Endothelial cell of umbilical vein (primary cell): ENCODE data around the gene CARD8. TPM values are rescaled to one million over a fixed set of nuclear protein-coding genes. Genes with fewer than 3 reads are reported as not detected.

ENCODE experiments used
- BruUV-seq: library from RNA; stranded (reverse); fragments of 400-500 nt; replicated peaks from 2 replicates; lab custom pipeline; 2021; lab: Mats Ljungman, UMichigan
- CTCF ChIA-PET: fragments of 300-600, 350-600 bp; sonication (Branson Sonifier 250); formaldehyde crosslinking; loops from one replicate; lab custom pipeline; 2021; ENCODE audit warnings: antibody characterized with exemption, inconsistent platforms; lab: Charles Lee
- POLR2A ChIA-PET: fragments of 300-600, 350-600 bp; sonication (Branson Sonifier 250); formaldehyde crosslinking; loops from one replicate; lab custom pipeline; 2021; ENCODE audit warnings: antibody characterized with exemption, inconsistent platforms; lab: Charles Lee
- DNase-seq: peaks from one replicate; pipeline ENCODE4 v3.0.0-alpha.2; 2011; ENCODE audit warnings: low read depth, low spot score
- FAIRE-seq: peaks from 2 replicates; lab custom pipeline; 2011; peaks lifted over from hg19 to GRCh38; lab: Jason Lieb, UNC
- H2AFZ ChIP-seq: 2 replicates; pipeline ENCODE4 v1.6.0; 2012; ENCODE audit warnings: low read depth, low read length, control low read depth, inconsistent platforms
- H3K27ac ChIP-seq: 2 replicates; pipeline ENCODE4 v1.5.1; 2011; ENCODE audit warnings: low read depth, mild to moderate bottlenecking, control low read depth, low read length, moderate library complexity; ENCODE audit not compliant: insufficient read depth
- H3K27me3 ChIP-seq, 2 experiments: 2 replicates each; pipeline versions ENCODE4 v1.6.0 to v1.6.1; 2011; ENCODE audit warnings: low read length in 2 of 2, mixed read lengths in 1 of 2; ENCODE audit not compliant: control insufficient read depth in 2 of 2, insufficient read depth in 2 of 2
- H3K36me3 ChIP-seq, 2 experiments: 2 replicates in 1 of 2; 3 replicates in 1 of 2; pipeline ENCODE4 v1.5.1; 2011; ENCODE audit warnings: low read length in 2 of 2, mild to moderate bottlenecking in 1 of 2, moderate library complexity in 1 of 2; ENCODE audit not compliant: control insufficient read depth in 2 of 2, insufficient read depth in 2 of 2; ENCODE audit errors: extremely low read depth in 1 of 2
- H3K4me1 ChIP-seq: 3 replicates; pipeline ENCODE4 v1.5.1; 2011; ENCODE audit warnings: mild to moderate bottlenecking, low read length; ENCODE audit not compliant: control insufficient read depth, insufficient read depth; ENCODE audit errors: extremely low read depth
- H3K4me2 ChIP-seq: 2 replicates; pipeline ENCODE4 v1.6.1; 2011; ENCODE audit warnings: low read length, control low read depth, mixed read lengths; ENCODE audit not compliant: insufficient read depth
- H3K4me3 ChIP-seq, 3 experiments: fragments of 200-600 bp in 1 of 3; sonication (generic), shearing (Covaris generic) in 1 of 3; replicated peaks in 1 of 3; 2 replicates each; pipeline ENCODE4 v1.5.1; 2011 to 2016; ENCODE audit warnings: control low read depth in 3 of 3, low read length in 3 of 3, mild to moderate bottlenecking in 2 of 3, inconsistent platforms in 1 of 3, low read depth in 1 of 3, moderate library complexity in 1 of 3; ENCODE audit not compliant: insufficient read depth in 1 of 3
- H3K79me2 ChIP-seq: 2 replicates; pipeline ENCODE4 v1.6.0; 2012; ENCODE audit warnings: low read length, inconsistent platforms; ENCODE audit not compliant: control insufficient read depth, insufficient read depth
- H3K9ac ChIP-seq: replicated peaks from 2 replicates; pipeline ENCODE3; 2011; ENCODE audit warnings: low read length, control low read depth; ENCODE audit not compliant: insufficient read depth; ENCODE audit errors: extremely low read depth
- H3K9me1 ChIP-seq: replicated peaks from 3 replicates; pipeline ENCODE4 v1.6.0; 2011; ENCODE audit warnings: mild to moderate bottlenecking, low read length; ENCODE audit not compliant: control insufficient read depth, insufficient read depth; ENCODE audit errors: extremely low read depth
- H3K9me3 ChIP-seq: replicated peaks from 2 replicates; pipeline ENCODE4 v1.5.1; 2012; ENCODE audit warnings: low read length, inconsistent platforms; ENCODE audit not compliant: control insufficient read depth, insufficient read depth
- H4K20me1 ChIP-seq: replicated peaks from 2 replicates; pipeline ENCODE3; 2011; ENCODE audit warnings: mild to moderate bottlenecking, low read length; ENCODE audit not compliant: control insufficient read depth, insufficient read depth; ENCODE audit errors: extremely low read depth
- CTCF ChIP-seq, 2 donors: IDR thresholded peaks; 1 replicate in 1 of 2; 2 replicates in 1 of 2; pipeline ENCODE4 v1.5.1; 2011; ENCODE audit warnings: low read length in 2 of 2, mild to moderate bottlenecking in 2 of 2, moderate library complexity in 2 of 2, control low read depth in 1 of 2, inconsistent platforms in 1 of 2, low read depth in 1 of 2; ENCODE audit not compliant: insufficient read depth in 1 of 2; ENCODE audit errors: extremely low read depth in 1 of 2
- EZH2 ChIP-seq: IDR thresholded peaks from 2 replicates; pipeline ENCODE4 v1.6.1; 2012; ENCODE audit warnings: borderline replicate concordance, low read depth, mild to moderate bottlenecking, moderate library complexity, low read length, inconsistent platforms; ENCODE audit not compliant: severe bottlenecking
- FOS ChIP-seq: IDR thresholded peaks from 2 replicates; pipeline ENCODE4 v1.6.1; 2011; ENCODE audit warnings: mild to moderate bottlenecking, low read length, moderate library complexity, borderline replicate concordance; ENCODE audit not compliant: insufficient read depth
- GATA2 ChIP-seq: IDR thresholded peaks from 2 replicates; pipeline ENCODE4 v1.7.0; 2011; ENCODE audit warnings: low read depth, mild to moderate bottlenecking, moderate library complexity, mixed read lengths, low read length; ENCODE audit not compliant: insufficient read length, insufficient read depth
- JUN ChIP-seq: IDR thresholded peaks from 2 replicates; pipeline ENCODE4 v1.6.1; 2011; ENCODE audit warnings: borderline replicate concordance, low read depth; ENCODE audit not compliant: insufficient read length, insufficient read depth
- MAX ChIP-seq: IDR thresholded peaks from 2 replicates; pipeline ENCODE4 v1.6.1; 2011; ENCODE audit not compliant: insufficient read depth, insufficient read length
- MYC ChIP-seq: IDR thresholded peaks from one replicate; pipeline ENCODE4 v1.6.1; 2011; ENCODE audit warnings: mild to moderate bottlenecking, low read depth, low read length
- POLR2A ChIP-seq: IDR thresholded peaks from 2 replicates; pipeline ENCODE4 v1.6.1; 2012; ENCODE audit warnings: low read depth, mild to moderate bottlenecking, control low read depth, low read length
- POLR2AphosphoS5 ChIP-seq: IDR thresholded peaks from 2 replicates; pipeline ENCODE4 v1.6.1; 2012; ENCODE audit warnings: low read depth, mild to moderate bottlenecking, control low read depth, low read length, moderate library complexity; ENCODE audit not compliant: insufficient read depth
- dilution Hi-C: fragments of 300-500 bp; cut with MboI; formaldehyde crosslinking; loops from one replicate; pipeline ENCODE4 v1.15.0; 2019; ENCODE audit warnings: low sequenced_read_pairs; ENCODE audit not compliant: extremely low pct_ligation_motif_present
- intact Hi-C: fragments of 100-400 bp; cut with micrococcal nuclease; formaldehyde crosslinking; loops from one replicate; pipeline ENCODE4 v1.10.0; 2022
- polyA plus RNA-seq, 4 experiments: library from polyadenylated mRNA; depleted of rRNA in 3 of 4; stranded (reverse) in 3 of 4; unstranded in 1 of 4; fragments of >200 nt; gene quantifications; 2 replicates each; pipeline versions ENCODE4 v1.2.1 to v1.2.3, GENCODE V29; 2011 to 2012; ENCODE audit warnings: missing spikeins in 1 of 4
- total RNA-seq: library from RNA; stranded (reverse); gene quantifications from 2 replicates; pipeline ENCODE4 v1.2.3, GENCODE V29; 2021

CARD8 gene
- total and polyA plus RNA-seq, 2 donors (not counting 3 experiments of a cell fraction or from before 2014, with no cell fraction given): 64.6 to 123 TPM

DNA sequence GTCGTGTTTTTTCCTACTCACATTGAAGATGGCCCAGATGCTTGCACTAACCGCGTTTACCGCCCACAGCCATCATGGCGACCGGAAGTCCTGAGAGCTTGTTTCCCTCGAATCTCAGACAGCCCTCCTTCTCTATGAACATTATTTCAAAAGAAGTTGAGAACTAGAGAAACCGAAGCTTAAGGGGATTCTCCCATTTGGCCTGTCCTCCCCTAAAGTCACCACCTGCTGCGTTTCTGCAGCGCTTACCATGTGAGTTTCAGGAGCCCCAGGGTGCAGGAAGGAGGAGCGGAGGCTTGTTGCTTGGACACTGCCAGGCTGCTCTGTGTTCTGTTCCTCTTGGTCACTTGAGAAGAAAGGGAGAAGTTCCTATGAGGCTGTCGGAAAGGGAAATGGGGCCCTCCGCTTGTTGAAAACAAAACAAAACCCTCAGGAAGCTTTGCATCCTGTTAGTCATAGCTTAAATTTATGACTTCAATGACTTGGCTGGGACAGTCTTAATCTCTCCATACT is 6.2 kb downstream of the CARD8 start:
- Histone ChIP-seq H3K4me3 (peak overlapping the region; percentile 10 to 60 (median 51)), H3K79me2 (peaks cover 42% of the 10 kb centered on the region), H4K20me1 (no peaks in the 10 kb centered on the region), H3K36me3 (peaks cover 0 to 15% of the 10 kb centered on the region in 2 experiments), H3K9me3 (no peaks in the 10 kb centered on the region), H3K27me3 (no peaks in the 10 kb centered on the region), H3K9me1 (no peaks in the 10 kb centered on the region), H3K27ac (peak overlapping the region; percentile 80), H3K9ac (peak overlapping the region; percentile 77), H3K4me2 (peak overlapping the region; percentile 100), H3K4me1 (peaks cover 63% of the 10 kb centered on the region), H2AFZ (no peak overlapping the region)
- dilution Hi-C loops: no loop called here
- FAIRE-seq: peak; percentile 87
- TF ChIP-seq POLR2A: peak; percentile 96
- TF ChIP-seq MYC: peak; percentile 3
- TF ChIP-seq POLR2AphosphoS5: peak; percentile 92
- no peak for TF ChIP-seq CTCF (IDR thresholded peaks at IDR 0.05; ENCODE audit: extremely low read depth in 1 of 2, insufficient read depth in 1 of 2, low read depth in 1 of 2, low read length in 2 of 2)
- TF ChIP-seq EZH2: no peak
- TF ChIP-seq GATA2: peak; percentile 27
- TF ChIP-seq FOS: peak; percentile 86
- peak; percentile 88 for TF ChIP-seq JUN
- peak; percentile 54 for TF ChIP-seq MAX
- intact Hi-C loops: loop anchor here (1.0 to 2.0 kb wide), 4 partner anchors 9 to 127 kb away; partner anchors contain the start of genes LIG1 and ZSWIM9
- TSS peak; percentile 59 for BruUV-seq
- POLR2A ChIA-PET: interaction anchor here (0.6 to 1.5 kb wide), 4 partner anchors 10 to 45 kb away, joined by 3 to 11 read pairs (median 6); no protein-coding TSS in a partner anchor
- peak; percentile 97 for DNase-seq
- CTCF ChIA-PET: interaction anchor here (0.6 to 2.2 kb wide), 5 partner anchors 9 to 65 kb away, joined by 3 to 31 read pairs (median 3); no protein-coding TSS in a partner anchor
